Inflammatory macrophage treated with lipopolysaccharide for 1 hour (primary cell): ENCODE results near the gene ESRP2.

Experiments
- DNase-seq, 2 donors: peaks; one replicate each; pipeline ENCODE4 v3.0.0-alpha.2; 2020 to 2022

The ESRP2 gene

GRCh38 chr16:68235887-68236136 is at the start of gene ESRP2:
Gene ESRP2, minus strand, starts transcription at chr16:68236127. Its CDS starts 82 bp downstream, at chr16:68236045.
- no peak for DNase-seq

- DNase-seq = no peak
These were observed 49.8 kb upstream of the ESRP2 start for GRCh38 chr16:68285683-68286082.

DNA sequence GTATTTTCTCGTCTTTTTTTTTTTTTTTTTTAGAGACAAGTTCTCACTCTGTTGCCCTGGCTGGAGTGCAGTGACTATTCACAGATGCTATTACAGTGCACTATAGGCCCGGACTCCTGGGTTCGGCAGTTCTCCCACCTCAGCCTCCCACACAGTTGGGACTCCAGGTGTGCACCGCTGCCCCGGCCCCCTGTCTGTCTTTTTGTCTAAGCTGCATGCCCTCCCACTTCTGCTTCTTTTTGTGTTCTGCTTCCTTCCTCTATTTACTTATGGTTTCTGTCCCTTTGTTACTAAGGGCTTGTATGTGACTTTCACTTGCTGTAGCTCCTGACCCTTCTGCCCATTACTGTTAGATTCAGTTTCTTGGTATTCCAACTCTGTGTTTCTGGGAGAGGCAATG is 48.9 kb upstream of the ESRP2 start:
- peak; percentile 31 to 42 for DNase-seq

DNA sequence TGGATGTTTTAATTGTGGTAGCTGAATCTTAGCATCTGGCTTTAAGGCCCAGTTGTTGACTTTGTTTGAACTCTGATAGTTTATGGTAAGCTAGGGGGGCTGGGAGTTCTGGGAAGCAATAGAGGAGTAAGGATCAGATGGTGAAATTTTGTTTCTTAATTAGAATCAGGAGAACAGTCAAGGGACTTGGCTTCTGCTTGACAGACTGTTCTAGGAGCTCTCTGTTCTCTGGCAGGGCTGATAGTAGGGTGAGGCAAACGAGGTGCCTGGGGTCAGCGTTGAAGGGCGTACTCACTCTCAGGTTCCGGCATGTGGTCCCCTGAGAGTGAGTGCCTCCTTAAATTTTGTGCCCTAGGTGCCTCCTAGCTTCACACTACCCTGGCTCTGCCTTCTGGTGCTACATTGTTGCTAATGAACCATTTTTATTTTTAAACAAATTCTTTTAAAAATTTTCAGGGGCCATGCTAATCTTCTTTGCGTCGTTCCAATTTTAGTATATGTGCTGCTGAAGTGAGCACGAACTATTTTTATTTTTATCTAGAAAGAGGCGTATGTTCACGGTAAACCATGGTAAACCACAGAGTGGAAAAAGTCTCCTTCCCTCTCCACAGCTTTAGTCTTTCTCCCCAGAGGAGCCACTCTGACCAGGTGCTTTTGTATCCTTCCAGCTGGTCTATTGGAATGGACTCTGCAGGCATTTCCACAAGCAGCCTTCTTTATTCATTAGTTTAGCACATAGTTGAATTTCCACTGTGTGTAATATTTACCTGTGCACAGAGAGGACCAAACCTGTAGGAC is 48.1 kb upstream of the ESRP2 start:
- no peak for DNase-seq

DNA sequence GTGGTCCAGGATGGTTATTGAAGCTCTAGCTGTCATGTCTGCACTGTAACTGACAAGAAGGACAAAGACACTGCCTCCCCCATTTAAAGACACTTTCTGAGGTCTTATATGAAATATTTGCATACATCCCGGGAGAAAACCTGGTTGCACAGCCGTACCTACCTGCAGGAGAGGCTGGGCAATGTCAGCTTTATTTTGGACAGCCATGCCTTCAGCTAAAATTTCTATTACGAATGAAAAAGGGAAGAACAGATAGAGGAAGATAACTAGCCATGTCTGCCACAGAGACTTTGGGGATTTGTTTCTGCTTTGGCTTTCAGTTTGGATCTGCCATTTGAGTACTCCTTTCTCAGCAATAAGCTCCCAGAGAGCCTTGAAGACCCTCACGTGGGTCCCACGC is 47.4 kb upstream of the ESRP2 start:
- peak in 1 of 2 donors; percentile 32 for DNase-seq

- no peak for DNase-seq
These were observed 46.1 kb upstream of the ESRP2 start for GRCh38 chr16:68282064-68282452.

- DNase-seq = no peak
These were observed 45.6 kb upstream of the ESRP2 start for GRCh38 chr16:68281368-68282063.

- peak in 1 of 2 donors; percentile 33 for DNase-seq
These were observed 44.0 kb upstream of the ESRP2 start for GRCh38 chr16:68279726-68280558.

DNA sequence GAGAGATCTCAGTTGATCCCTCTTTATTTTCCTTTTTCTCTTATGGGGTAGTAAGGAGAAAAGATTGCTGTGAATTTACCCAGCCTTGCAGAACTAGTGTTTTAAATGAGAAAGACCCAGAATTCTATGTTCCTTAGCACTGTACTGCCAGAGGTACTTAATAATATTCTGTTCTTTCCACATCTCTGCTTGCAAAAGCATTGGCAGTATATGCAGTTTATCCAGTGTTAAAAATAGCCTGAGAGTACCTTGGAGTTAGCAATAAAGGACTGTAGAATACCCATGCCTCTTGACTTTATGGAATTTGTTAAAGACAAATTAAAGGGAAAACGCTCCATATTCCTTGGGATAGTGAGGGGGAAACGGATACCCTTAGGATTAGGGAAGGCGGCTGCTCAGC is 40.3 kb upstream of the ESRP2 start:
- DNase-seq = no peak

DNA sequence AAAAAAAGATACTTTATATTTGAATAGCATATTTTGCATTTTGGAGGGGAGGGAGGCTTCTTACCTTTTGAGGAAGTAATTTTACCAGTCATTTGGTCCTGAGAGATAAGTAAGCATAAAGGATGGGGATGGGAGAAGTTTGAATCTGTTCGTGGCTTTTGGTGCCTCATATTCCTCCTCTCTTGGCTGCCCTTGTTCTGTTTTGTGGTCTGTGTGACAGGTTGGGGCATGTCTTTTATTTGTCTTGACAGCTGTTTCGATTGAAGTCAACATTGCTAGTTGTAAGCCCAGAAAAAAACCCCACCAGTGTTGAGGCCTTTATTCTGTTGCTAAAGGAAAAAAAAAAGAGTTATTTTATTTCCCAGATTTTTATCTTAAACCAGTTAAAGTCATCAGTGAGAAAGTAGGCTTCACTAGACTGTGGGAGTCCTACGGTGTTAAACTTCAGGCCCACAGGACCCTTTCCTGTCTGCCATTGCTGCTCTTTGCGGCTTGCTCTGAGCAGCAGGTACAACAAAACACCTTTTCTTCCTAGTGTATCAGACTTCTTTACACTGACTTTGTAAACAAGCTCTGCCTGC is 39.8 kb upstream of the ESRP2 start:
- DNase-seq = no peak

DNA sequence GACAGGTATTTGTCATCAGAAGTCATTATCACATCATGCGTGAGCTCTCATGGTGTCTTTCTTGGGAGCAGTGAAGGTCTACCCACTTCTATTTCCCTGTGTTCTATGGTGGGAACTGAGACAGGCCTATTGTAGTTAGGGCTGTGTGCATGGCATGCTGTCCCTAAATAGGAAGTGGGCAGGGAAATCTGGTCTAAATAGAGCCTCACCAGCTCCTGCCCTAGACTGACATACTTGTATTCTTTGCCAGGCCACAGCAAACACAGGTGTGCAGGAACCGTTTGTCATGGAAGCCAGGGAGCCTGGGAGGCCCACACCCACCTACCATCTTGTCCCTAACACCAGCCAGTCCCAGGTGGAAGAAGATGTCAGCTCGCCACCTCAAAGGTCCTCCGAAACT is 38.5 kb upstream of the ESRP2 start:
- DNase-seq = no peak

- no peak for DNase-seq
These were observed 38.0 kb upstream of the ESRP2 start for GRCh38 chr16:68273896-68274295.

DNA sequence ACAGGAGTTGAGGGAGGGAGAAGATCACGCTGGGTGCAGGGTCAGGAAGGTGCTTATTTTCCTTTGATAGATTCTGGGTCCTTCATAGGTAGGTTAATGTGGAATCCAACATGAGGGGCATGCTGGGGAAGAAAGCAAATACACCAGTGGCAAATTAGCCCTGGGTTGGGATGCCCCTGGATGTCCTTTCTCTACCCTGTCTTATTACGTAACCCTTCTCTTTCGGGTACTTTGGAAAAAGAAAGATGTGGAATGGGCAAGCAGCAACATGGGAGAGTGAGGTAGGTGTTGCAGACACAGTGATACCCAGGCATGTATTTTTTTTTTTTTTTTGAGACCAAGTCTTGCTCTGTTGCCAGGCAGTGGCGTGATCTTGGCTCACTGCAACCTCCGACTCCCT is 37.5 kb upstream of the ESRP2 start:
- DNase-seq = no peak

DNA sequence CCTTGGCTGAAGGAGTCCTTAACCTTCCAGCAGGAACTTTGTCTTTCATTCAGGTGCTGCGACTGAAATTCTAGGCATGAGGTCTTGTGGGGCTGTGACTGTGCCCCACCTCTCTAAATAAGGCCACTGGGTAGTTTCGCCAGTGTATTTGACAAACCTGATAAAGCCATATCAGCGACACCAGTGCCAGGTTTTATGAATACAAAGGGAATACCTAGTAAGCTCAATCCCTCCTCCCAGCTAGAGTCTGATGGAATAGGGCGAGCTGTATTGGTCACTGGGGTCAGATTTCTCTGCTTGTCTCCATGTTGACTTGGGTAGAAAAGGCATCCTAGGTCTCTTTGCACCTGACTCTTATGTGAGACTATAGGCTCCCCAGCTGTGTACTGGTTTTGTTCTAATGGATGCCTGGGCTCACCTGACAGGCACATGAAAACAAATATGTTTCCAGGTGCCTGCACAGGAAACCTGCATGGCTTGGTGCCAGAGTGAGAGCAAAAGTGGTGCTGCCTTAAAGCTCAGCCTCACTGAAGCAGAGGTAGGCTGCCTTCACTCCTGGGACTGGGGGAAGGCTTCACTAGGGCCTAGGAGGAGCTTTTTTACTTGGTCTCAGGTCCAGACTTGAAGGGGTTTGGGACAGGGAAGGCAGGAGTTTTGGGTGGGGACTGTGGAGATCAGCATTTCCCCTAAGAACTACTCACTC is 36.7 kb upstream of the ESRP2 start:
- no peak for DNase-seq

DNA sequence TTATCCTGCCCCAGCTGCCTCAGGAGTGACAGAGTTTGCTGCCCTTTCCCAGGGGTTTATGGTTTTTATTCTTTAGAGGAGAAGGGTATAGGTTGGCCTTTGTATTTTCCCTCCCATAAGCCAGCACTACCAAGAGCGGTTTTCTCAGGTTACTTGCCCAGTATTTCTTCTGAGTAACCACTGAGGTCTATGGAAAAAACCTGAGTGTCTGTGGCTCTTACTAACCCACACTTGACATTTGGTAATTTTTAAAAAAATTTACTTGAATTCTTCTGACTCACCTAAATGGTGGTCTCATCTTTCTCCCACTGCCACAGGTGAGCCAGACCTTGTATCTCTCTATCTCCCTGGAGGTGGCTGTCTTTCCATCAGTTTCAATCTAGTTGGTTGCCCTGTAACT is 34.4 kb upstream of the ESRP2 start:
- DNase-seq = no peak

DNA sequence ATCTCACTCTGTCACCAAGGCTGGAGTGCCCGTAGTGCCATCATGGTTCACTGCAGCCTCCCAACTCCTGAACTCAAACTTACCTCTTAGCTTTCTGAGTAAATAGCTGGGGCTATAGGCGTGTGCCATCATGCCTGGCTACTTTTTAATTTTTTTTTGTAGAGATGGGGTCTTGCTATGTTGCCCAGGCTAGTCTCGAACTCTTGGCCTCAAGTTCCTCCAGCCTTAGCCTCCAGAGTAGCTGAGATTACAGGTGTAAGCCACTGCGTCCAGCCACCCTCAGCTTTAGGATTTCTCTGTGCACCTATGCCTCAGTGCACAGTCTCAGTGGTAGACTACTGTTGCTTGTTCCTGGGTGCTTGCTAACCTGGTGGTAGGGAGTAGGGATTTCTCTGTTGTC is 33.9 kb upstream of the ESRP2 start:
- no peak for DNase-seq

DNA sequence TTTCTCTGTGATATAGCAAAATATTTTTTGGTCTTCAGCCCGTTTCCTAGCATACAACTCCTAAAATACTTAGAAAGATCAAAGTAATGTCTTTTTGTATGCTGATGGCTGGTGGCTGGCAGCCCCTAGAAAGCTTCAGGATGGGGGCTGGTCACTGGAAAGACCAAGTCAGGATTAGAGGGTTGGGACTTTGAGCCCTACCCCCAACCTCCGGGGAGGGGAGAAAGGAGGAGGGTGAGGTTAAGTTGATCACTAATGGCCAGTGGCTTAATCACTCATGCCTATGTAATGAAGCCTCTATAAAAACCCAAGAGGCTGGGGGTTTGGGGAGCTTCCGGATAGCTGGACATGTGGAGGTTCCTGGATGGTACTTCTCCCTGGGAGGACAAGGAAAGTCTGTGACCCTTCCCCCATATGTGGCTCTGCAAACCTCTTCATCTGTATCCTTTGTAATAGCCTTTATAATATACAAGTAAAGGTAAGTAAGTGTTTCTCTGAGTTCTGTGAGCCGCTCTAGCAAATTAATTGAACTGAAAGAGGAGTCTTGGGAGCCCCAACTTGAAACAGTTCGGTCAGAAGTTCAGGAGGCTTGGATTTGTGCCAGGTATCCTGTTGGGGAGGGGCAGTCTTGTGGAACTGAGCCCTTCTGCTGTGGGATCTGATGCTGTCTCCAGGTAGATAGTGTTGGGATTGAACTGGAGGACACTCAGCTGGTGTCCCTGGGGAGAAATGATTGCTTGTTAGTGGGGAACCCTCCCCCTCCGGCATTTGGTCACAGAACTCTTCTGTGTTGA is 31.9 kb upstream of the ESRP2 start:
- no peak for DNase-seq

DNA sequence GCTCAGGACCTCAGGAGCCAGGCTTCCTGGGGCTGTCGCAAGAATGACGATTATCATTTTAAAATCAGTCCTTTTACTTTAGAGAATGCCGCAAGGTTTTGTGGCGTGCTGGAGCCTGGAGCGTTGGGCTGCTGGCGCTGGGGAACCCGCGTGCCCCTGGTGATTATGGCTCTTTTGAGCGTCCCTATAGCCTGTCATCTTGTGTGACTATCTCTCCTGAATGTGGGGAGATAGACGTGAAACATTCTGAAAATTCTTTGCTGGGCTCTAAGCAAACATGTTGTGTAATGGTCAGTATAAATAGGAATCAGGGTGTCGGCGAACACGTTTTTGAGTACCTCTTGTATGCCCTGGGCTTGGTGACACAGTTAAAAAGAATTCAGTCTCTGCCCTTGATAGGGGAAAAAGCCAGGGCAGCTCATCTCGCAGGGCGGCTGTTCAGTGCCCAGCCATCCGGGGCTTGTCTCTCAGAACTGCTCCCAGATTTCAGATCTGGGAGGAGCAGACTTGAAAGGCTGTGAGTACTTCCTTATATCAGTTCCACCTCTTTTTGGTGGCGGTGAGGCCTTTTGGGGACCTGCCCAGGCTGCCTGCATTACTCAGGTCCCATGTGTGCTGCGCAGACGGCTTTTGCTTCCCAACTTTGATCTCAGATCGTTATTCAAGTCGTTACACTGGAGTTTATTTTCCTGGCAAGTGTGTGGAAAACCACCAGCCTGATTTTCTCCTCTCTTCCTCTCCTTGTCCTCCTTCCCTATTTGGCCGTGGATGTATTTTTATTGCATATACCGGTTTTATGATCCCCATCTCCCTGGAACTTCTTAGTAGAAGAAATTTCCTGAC is 29.4 kb upstream of the ESRP2 start:
- DNase-seq = peak; percentile 46 to 59

- DNase-seq = peak; percentile 81 to 92
These were observed 28.5 kb upstream of the ESRP2 start, which contains the start of gene SLC7A6 for GRCh38 chr16:68264128-68265077. Gene SLC7A6, plus strand, starts transcription at chr16:68264526. Its CDS starts 10,201 bp downstream, at chr16:68274727.
